Hematopoietic multipotent progenitor cell treated with erythropoietin and hydrocortisone succinate and interleukin-3 and kit ligand, for 4 days (in vitro differentiated cells): ENCODE results near the gene CDNF.
"Not testable (repeated sequence)": the region's sequence is repeated elsewhere in the genome, so short reads cannot be mapped to it uniquely, and the experiment has no call there.

Source experiments
- DNase-seq: peaks from one replicate; pipeline ENCODE4 v3.0.0-alpha.2; 2015

Gene CDNF

DNA sequence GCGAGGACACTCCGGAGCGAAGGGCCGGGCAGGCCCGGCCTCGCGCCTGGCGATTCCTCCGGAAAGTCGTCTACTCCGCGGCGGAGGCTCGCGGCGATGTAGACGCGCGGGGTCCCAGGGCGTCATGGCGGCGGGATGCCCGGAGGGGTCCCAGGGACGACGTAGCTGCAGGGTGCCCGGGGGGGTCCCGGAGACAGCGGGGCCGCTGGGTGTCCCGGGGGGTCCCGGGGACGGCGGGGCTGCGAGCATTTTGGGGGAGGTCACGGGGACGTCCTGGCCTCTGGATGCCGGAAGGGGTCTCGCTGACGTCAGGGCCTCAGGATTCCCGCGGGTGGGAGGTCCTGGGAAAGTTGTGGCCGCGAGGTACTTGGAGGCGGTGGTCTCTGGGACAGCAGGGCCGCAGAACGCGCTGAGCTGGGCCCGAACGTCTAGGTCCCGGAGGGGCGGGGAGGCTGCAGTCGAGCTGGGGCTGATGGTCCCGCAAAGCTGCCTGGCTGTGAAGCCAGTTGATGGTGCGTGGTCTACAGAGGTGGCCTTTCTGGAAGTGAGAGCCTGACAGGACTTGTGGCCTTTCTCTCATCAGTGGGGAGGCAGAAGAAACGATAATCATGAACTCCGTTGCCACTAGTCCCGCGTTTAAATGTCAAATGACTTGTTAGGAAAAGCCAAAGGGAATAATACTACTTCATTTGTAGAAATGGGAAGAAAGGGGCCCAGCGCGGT is 906 bp upstream of the CDNF start:
- DNase-seq: peak; percentile 55

- DNase-seq: no peak
Observed at GRCh38 chr10:14837003-14837756, 657 bp downstream of the CDNF start.

DNA sequence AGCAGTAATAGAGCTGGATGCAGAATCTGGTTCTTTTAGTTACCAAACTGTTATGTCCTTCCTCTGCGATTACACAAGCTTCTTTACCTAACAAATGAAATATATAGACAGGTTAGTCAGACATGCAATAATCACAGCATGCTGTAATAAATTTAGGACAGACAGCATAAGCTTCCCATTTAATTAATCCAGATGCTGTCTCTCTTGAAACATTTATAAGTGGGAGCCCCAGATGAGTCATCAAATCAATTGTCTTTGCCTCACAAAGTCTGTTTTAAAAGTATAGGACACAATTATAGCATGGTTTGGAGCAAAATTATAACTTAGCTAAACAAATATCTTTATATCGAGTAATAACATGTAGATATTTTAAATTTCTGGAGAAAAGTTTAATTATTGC is 1.6 kb downstream of the CDNF start:
- no peak for DNase-seq

DNA sequence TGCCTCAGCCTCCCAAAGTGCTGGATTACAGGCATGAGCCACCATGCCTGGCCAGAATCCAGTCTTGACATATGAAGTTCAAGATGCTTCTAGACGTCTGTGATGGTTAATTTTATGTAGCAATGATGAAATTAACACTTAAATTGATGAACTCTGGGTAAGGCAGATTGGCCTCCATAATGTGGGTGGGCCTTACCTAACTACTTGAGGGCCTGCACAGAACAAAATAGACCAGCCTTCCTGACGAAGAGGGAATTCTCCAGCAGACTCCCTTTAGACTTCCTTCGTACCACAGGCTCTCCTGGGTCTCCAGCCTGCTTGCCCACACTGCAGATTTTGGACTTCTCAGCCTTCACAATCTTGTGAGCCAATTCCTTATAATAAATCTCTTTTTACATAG is 4.7 kb downstream of the CDNF start:
- no peak for DNase-seq

DNA sequence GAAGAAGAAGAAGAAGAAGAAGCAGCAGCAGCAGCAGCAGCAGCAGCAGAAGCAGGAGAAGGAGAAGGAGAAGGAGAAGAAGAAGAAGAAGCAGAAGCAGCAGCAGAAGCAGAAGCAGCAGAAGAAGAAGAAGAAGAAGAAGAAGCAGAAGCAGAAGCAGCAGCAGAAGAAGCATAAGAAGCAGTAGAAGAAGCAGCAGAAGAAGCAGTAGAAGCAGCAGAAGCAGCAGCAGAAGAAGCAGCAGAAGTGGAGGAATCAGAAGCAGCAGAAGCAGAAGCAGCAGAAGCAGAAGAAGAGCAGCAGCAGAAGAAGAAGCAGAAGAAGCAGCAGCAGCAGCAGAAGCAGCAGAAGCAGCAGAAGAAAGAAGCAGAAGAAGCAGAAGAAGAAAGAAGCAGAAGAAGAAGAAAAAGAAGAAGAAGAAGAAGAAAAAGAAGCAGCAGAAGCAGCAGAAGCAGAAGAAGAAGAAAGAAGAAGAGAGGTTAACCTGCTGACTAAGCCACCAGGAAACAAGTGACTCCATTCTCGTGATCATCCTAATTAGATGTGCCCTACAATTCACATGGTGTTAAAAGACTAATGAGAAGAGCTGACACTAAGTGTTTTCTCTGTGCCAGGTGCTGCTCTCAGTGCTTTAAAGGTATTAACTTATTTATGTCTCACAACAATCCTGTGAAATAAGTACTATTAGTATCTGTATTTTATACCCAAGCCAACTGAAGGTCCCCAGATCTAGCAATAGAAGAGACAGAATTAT is 11.6 kb downstream of the CDNF start:
- DNase-seq: no peak

DNA sequence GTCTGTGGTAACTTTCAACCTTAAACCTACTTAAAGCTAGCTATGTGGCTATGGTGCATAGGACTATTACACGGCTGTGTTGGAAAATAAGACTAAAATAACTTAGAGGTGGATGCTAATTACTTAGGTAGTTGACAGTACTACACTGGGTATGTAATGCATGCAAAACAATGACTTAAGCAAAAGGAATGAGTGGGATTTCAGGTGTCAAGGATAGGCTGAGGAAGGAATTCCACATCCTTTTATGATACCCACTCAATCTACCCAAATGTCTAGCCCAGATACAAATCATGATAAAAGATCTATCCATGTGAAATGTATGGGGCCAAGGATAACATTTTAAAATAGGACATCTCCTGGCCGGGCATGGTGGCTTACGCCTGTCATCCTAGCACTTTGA is 13.9 kb downstream of the CDNF start:
- no peak for DNase-seq

DNA sequence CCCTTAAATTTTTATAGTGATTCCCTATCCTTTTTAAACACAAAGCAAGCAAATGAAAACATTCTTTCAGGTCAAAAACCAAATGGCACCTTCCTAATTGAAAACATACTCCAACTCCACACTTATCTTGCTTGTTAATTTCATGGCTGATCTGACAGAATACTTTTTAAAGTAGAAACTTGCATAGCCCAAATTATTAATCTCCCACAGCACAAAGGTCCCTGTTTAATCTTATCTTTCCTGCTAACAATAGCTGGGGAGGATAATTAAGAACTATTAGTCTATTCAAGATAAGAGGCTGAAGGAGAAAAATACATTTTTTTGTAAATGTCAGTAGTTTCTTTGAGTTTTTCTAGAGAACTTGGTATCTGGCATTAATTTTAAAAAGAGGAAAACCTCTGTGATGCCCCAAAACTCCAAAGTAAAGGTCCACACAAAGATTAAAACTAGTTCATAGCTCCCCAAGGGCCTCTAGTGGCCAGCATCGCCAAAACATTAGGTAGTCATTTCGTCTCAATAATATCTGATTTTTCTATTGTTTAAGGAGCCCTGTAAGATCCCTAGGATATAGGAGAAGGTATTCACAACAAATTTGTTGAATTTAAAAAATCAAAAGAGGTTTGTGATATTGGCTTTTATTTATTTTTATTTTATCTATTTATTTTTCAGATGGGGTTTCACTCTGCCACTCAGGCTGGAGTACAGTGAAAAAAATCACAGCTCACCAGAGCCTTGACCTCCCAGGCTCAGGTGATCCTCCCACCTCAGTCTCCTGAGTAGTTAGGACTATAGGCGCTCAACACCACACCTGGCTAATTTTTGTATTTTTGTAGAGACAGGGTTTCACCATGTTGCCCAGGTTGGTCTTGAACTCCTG is 14.7 kb downstream of the CDNF start:
- DNase-seq: peak; percentile 74

DNA sequence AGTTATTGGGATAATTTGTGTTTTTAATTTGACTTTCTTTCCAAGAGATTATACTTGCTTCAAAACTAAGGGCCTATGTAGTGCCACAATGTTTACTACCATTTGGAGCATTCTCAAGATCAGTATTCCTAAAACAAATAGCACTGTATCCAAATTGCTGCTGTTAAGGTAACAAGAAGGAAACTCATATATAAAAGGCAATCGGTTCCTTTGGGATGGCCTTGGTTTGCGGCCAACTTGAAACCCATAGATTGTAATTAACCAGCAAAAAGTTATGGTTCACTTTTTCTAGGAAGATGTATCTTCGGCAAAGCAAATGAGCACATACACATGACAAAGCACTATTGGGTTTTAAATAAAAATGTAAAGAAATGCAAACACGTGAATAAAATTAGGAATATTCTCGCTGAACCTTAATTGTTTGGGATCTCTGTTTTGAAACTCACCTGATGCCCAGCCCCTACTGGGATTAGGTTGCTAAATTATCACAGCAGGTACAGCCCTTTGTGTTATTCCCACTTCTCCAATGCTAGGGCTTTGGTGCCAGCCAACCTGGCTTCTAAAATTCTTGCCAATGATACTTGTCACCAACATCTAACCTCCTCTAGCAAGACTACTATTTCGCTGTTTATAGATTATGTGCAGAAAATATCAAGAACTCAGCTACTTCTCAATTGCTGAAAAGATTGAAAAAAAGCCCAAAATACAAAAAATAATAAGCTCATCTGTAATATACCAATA is 16.0 kb downstream of the CDNF start:
- DNase-seq: no peak

DNA sequence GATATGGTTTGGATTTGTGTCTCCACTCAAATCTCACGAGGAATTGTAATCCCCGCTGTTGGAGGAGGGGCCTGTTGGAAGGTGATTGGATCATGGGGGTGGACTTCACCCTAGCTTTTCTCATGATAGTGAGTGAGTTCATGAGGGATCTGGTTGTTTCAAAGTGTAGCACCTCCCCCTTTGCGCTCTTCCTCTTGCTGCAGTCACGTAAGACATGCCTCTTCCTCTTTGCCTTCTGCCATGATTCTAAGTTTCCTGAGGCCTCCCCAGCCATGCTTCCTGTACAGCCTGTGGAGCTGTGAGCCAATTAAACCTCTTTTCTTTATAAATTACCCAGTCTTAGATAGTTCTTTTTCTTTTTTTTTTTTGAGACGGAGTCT is 17.1 kb downstream of the CDNF start:
- no peak for DNase-seq

GRCh38 chr10:14820010-14820774 is 17.6 kb downstream of the CDNF start:
- DNase-seq: no peak

DNA sequence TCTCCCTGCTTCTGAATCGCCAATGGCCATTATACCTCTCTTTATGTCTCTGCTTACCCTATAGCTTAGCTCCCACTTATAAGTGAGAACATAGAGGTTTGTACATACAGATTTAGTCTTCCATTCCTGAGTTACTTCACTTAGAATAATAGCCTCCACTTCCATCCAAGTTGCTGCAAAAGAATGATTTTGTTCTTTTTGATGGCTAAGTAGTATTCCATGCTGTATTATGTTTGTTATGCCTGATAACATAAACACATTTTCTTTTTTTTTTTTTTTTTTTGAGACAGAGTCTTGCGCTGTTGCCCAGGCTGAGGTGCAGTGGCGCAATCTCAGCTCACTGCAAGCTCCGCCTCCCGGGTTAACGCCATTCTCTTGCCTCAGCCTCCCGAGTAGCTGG is 21.1 kb downstream of the CDNF start:
- not testable (repeated sequence) for DNase-seq

- no peak for DNase-seq
Observed at GRCh38 chr10:14815681-14816080, 22.2 kb downstream of the CDNF start.

DNA sequence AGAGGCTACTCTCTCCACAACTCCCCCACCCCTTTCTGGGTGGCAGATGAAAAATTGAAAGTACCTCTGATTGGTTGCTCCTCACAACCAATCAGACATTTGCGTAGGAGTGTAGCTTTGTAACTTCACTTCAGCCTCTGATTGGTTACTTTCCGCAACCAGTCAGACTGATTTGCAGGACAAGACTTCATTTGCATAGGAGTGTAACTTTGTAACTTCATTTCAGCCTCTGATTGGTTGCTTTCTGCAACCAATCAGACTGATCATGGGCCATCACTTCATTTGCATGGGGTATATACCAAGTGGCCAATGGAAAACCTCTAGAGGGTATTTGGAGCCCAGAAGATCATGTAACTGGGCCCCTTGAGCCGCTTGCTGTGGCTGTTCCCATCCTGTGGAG is 25.6 kb downstream of the CDNF start:
- DNase-seq: peak; percentile 3

- DNase-seq: no peak
Observed at GRCh38 chr10:14810969-14811953, 26.6 kb downstream of the CDNF start.

- no peak for DNase-seq
Observed at GRCh38 chr10:14806318-14806717, 31.5 kb downstream of the CDNF start.

DNA sequence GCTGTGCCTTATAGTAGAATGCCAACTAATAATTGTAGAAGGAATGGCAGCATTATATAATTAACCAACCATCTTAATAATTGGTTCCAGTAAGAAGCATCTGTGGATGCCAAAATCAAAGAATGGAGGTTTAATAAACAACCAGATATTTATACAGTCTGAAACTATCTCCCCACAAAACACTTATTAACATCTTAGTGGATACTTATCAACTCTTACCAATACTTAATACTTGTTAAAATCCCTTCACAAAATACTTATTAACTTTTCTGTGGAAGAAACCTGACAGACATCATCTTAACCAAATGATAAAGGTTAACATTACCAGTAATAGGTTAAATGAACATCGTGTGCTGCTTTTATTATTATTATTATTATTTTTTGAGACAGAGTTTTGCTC is 34.0 kb downstream of the CDNF start:
- no peak for DNase-seq

DNA sequence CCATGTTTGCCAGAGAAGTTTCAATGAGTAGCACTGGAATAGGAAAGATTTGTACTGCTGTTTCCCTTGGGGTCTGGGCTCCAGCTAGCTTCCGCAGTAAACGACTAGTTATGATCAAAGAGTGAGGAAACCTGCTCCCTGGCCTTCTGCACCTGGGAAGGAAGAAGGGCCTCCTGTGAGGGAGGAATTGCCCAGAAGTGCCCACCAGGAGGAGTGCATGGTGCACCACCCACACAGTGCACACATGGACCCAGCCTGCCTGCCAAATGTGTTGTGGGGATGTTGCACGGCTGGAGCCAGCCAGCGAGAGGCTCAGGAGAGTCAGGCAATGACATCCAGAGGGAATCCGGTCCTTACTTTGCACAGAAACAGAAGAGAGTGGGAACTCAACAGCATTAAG is 36.1 kb downstream of the CDNF start:
- DNase-seq: no peak

- DNase-seq: no peak
Observed at GRCh38 chr10:14800397-14800796, 37.4 kb downstream of the CDNF start.

DNA sequence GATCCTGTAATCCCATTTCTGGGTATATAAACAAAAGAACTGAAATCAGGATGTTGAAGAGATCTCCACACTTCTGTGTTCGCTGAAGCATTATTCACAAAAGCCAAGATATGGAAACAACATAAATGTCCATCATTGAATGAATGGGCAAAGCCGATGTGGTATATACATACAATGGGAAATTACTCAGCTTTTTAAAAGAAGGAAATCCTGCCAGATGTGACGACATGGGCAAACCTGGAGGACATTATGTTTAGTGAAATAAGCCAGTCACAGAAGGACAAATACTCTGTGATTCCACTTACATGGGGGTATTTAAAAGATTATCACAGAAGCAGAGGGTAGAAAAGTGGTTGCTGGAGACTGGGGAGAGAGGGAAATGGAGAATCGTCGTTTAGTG is 39.2 kb downstream of the CDNF start:
- DNase-seq: peak; percentile 22

GRCh38 chr10:14787938-14788337 is 49.9 kb downstream of the CDNF start:
- no peak for DNase-seq
